Measurements from ENCODE around the gene ATP2C2.

The ATP2C2 gene

GRCh38 chr16:84467709-84468108 lies 99.4 kb downstream of the ATP2C2 start:
- no peak overlapping the region for H2AFZ ChIP-seq (ENCODE audit: low read depth, low read length)

GRCh38 chr16:84471316-84471715 lies 103.0 kb downstream of the ATP2C2 start:
- no peaks in the 10 kb centered on the region for H3K4me1 ChIP-seq (ENCODE audit: insufficient read depth, low read length)
- no peak overlapping the region for H2AFZ ChIP-seq (ENCODE audit: low read depth, low read length)
- no peak overlapping the region for H3K4me3 ChIP-seq (ENCODE audit: low read depth in 1 of 2, low read length in 2 of 2)
- no peaks in the 10 kb centered on the region for H4K20me1 ChIP-seq (ENCODE audit: insufficient read depth, low read length)
- H3K9me3 ChIP-seq (ENCODE audit: insufficient read depth, low read length, severe bottlenecking): peaks cover 10% of the 10 kb centered on the region
- no peaks in the 10 kb centered on the region for H3K79me2 ChIP-seq (ENCODE audit: insufficient read depth, low read length)
- no peaks in the 10 kb centered on the region for H3K27me3 ChIP-seq (ENCODE audit: insufficient read depth, low read length, poor library complexity)
- DNase-seq: no peak
- no peak for ATAC-seq (ENCODE audit: insufficient read depth, low read depth)
- no peak overlapping the region for H3K27ac ChIP-seq (ENCODE audit: low read length)
- H3K9ac ChIP-seq (ENCODE audit: low read depth, low read length): no peak overlapping the region
- H3K36me3 ChIP-seq (ENCODE audit: insufficient read depth, low read length): no peaks in the 10 kb centered on the region
- H3K4me2 ChIP-seq (ENCODE audit: insufficient read depth, low read length): no peak overlapping the region
- no peak for TF ChIP-seq EZH2 (IDR thresholded peaks at IDR 0.05; ENCODE audit: borderline replicate concordance, low read depth, low read length, severe bottlenecking)
- no peak for TF ChIP-seq CTCF (IDR thresholded peaks at IDR 0.05; ENCODE audit: borderline replicate concordance, extremely low read depth, low read length, poor library complexity, severe bottlenecking)

More at GRCh38 chr16:84467709-84468108, 99.4 kb downstream of the ATP2C2 start:
- TF ChIP-seq EZH2 (IDR thresholded peaks at IDR 0.05; ENCODE audit: borderline replicate concordance, low read depth, low read length, severe bottlenecking) (no peak), CTCF (IDR thresholded peaks at IDR 0.05; ENCODE audit: borderline replicate concordance, extremely low read depth, low read length, poor library complexity, severe bottlenecking) (no peak)
- H3K27ac ChIP-seq (ENCODE audit: low read length): no peak overlapping the region
- H3K4me3 ChIP-seq (ENCODE audit: low read depth in 1 of 2, low read length in 2 of 2): no peak overlapping the region
- H3K9ac ChIP-seq (ENCODE audit: low read depth, low read length): no peak overlapping the region
- DNase-seq: no peak
- no peaks in the 10 kb centered on the region for H3K36me3 ChIP-seq (ENCODE audit: insufficient read depth, low read length)
- no peak for ATAC-seq (ENCODE audit: insufficient read depth, low read depth)
- H3K79me2 ChIP-seq (ENCODE audit: insufficient read depth, low read length): no peaks in the 10 kb centered on the region
- H3K4me2 ChIP-seq (ENCODE audit: insufficient read depth, low read length): no peak overlapping the region
- no peaks in the 10 kb centered on the region for H3K4me1 ChIP-seq (ENCODE audit: insufficient read depth, low read length)
- no peaks in the 10 kb centered on the region for H3K27me3 ChIP-seq (ENCODE audit: insufficient read depth, low read length, poor library complexity)
- H3K9me3 ChIP-seq (ENCODE audit: insufficient read depth, low read length, severe bottlenecking): peaks cover 10% of the 10 kb centered on the region
- no peaks in the 10 kb centered on the region for H4K20me1 ChIP-seq (ENCODE audit: insufficient read depth, low read length)

GRCh38 chr16:84471966-84472365 lies 103.6 kb downstream of the ATP2C2 start:
- H3K9ac ChIP-seq (ENCODE audit: low read depth, low read length): no peak overlapping the region
- H3K4me2 ChIP-seq (ENCODE audit: insufficient read depth, low read length): no peak overlapping the region
- H3K79me2 ChIP-seq (ENCODE audit: insufficient read depth, low read length): no peaks in the 10 kb centered on the region
- no peaks in the 10 kb centered on the region for H4K20me1 ChIP-seq (ENCODE audit: insufficient read depth, low read length)
- no peaks in the 10 kb centered on the region for H3K4me1 ChIP-seq (ENCODE audit: insufficient read depth, low read length)
- no peak for ATAC-seq (ENCODE audit: insufficient read depth, low read depth)
- TF ChIP-seq CTCF (IDR thresholded peaks at IDR 0.05; ENCODE audit: borderline replicate concordance, extremely low read depth, low read length, poor library complexity, severe bottlenecking): no peak
- no peak for TF ChIP-seq EZH2 (IDR thresholded peaks at IDR 0.05; ENCODE audit: borderline replicate concordance, low read depth, low read length, severe bottlenecking)
- no peaks in the 10 kb centered on the region for H3K36me3 ChIP-seq (ENCODE audit: insufficient read depth, low read length)
- no peak for DNase-seq
- H3K27ac ChIP-seq (ENCODE audit: low read length): no peak overlapping the region
- peaks cover 4% of the 10 kb centered on the region for H3K9me3 ChIP-seq (ENCODE audit: insufficient read depth, low read length, severe bottlenecking)
- no peaks in the 10 kb centered on the region for H3K27me3 ChIP-seq (ENCODE audit: insufficient read depth, low read length, poor library complexity)
- no peak overlapping the region for H2AFZ ChIP-seq (ENCODE audit: low read depth, low read length)
- H3K4me3 ChIP-seq (ENCODE audit: low read depth in 1 of 2, low read length in 2 of 2): no peak overlapping the region
